GM12801 (cell line): ENCODE data around the gene GRB10.

ENCODE experiments used
- TF ChIP-seq, protein P1 (sequence below): IDR thresholded peaks from one replicate; pipeline ENCODE4 v1.5.1; 2011; ENCODE audit warnings: control low read depth; ENCODE audit not compliant: insufficient read length; ENCODE audit errors: extremely low read depth

The GRB10 gene

DNA sequence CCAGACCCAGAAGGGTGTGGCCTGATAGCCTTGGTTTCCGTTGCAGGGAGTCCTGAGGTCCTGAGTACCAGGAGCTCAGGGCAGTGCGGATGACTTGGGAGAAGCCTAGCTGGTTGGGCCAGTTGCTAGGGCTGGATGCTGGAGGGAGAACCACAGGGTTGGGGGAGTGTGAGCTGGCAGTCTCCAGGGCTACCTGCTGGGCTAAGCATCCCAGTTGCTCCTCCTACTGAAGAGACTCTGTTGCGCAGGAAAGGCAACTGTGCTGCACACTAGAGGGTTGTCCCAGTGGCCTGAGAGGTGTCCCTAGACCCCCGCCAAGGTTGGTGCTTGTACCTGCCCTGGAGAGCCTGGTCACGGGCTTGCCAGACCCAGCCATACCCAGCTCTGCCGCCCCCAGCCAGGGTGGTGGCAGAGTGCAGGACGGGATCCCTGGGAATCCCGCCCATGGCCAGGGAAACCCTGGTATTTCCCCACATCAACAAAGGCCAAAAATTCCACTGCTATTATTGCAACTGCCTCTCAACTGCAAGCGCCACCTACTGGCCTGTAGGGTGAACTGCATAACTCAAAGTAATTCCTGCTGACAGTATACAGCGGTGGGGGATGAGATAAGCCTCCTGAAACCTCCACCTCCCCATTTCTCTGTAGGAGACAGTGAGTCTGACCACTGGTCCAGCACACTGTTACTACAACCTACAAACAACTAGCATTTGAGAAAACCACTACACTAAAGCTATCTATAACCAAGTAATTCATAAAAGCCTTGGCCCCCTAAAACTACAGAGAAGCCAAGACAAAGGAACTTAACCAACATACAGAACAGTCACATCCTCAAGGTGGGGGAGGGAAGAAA, 149.9 kb downstream of the GRB10 start:
- TF ChIP-seq, protein P1, sequence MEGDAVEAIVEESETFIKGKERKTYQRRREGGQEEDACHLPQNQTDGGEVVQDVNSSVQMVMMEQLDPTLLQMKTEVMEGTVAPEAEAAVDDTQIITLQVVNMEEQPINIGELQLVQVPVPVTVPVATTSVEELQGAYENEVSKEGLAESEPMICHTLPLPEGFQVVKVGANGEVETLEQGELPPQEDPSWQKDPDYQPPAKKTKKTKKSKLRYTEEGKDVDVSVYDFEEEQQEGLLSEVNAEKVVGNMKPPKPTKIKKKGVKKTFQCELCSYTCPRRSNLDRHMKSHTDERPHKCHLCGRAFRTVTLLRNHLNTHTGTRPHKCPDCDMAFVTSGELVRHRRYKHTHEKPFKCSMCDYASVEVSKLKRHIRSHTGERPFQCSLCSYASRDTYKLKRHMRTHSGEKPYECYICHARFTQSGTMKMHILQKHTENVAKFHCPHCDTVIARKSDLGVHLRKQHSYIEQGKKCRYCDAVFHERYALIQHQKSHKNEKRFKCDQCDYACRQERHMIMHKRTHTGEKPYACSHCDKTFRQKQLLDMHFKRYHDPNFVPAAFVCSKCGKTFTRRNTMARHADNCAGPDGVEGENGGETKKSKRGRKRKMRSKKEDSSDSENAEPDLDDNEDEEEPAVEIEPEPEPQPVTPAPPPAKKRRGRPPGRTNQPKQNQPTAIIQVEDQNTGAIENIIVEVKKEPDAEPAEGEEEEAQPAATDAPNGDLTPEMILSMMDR = peak; percentile 91

DNA sequence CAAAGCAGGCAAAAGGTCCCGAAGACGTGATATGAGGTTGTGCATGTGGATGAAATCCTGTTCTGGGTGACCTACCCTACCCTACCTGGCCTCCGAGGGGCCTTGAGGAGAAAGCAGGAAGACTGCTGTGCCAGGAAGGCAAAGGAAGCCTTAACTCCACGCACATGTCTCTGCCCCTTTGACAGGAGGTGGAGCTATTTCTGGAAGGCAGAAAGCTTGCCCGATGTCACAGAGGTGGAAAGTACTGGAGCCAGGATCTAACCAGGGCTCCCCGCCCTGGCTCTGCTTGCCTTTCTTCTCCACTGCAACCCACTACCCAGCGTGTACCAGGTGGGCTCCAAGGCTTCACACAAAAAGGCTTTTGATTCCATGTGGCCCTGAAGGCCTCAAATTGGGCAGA, 151.1 kb downstream of the GRB10 start:
- TF ChIP-seq, protein P1 = no peak

DNA sequence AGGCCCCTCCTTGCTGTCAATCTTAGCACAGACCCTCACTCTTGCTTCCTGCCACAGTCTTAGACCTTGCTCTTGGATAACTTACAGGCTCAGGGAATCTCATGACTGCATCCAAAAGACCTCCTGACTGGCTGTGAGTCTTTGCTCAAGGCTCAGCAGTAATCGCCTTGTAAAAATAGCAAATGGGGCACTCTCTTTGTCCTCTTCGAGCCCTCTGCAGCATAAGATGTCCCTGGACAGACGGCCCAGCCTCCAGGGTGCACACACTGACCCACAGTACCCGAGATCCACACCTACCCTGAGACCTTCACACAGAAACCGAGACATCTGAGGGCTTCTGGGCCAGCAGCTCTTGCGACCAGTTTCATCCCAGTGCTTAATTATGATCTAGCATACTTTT, 151.6 kb downstream of the GRB10 start:
- TF ChIP-seq, protein P1 = no peak

DNA sequence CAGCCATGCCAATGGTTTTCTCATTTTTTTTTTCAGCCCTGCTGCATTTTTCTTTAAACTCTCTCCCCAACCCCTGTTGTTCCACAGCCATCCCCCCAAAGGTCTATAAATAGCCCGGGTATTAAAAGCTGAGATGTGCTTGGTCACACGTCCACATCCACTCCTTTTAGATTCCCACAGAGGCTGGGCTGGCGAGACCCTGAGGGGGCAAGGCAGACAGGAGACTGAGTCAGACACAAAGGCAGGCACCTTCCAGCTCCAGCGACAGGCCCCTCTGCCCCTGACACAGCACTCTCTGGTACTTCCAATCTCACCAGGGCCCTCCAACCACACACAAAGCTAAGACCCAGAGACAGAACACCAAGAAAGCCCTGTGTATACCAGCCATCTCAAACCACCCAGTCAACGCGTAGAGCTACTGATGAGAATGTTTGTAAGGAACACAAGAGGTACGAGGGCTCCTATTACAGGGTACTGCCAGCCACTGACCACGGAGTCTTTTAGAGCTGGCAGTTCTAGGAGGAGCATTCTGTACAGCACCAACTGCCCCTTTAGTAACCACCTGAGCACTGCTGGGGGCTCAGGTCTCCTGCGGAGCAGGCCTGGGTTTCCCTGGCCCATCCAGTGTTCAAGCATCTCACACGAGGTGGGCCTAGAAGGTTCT, 153.3 kb downstream of the GRB10 start:
- TF ChIP-seq, protein P1 = no peak

DNA sequence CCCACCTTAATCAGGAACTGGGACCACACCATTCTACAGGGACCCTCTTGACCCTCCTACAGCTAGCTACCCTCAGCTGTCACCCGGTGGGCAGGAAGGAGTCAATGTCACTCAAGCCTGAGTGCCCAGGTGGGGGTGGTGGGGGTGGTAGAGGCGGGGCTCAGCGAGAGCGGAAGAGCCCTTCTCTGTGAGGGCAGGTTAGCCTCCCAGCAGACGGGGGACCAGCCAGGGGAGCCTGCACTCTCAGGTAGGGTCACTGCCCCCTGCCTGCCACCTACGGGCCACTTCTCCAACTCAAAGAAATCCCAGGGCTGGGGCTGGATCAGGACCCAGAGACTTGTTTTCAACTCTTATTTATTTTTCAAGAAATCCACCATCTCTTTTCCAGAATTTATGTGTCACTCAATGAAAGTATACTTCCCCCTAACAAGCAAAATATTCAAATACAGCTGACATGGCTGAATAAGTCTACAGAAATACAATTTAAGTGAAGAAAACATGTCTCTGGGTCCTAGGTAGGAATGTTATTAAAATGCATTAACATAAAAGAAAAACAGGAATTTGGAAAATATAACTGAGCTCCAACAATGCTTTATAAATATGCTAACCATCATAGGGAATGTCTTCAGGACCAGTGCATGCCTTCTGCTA, 154.1 kb downstream of the GRB10 start:
- TF ChIP-seq, protein P1 = no peak

DNA sequence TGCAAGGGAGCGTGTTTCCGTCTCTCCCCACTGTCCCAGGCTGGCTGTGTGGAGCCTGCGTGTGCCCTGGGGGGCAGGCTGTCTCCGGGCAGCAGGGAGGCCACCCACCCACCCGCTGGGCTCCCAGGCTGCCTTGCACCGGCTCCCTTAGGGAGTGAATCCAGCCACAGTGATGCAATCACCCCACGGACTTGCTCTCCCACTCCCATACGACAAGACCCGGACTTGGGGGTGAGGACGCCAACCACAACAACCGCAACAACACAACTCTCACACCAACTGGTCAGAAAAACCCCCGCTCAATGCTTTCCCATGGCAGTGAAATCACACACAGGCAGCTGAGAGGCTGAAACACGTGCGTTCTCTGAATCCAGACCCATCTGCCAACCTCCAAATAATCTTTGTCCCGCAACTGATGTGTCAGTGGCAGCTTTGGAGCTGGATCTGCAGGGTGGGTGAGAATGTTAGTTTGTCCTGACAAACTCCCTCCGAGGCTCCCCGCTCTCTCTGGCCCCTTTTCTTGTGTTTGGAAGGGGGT, 154.8 kb downstream of the GRB10 start:
- TF ChIP-seq, protein P1 = no peak

DNA sequence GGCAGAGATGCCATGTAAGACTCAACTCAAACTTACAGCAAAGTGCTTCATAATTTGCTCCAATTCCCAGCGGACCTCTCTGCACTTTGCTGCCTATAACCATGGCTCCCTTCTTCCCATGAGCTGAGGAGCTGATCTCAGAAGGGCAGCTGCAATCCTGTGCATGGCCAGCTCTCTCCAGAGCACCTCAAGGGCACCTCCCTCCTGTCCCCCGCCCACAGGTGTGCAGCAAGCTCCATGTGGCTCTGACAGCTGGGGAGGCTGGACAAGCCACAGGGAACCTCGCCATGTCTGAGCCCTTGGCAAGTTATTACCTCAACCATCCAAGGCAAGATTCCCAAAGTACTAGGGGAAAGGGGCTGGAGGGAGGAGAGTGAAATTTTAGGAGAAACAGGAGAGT, 156.4 kb downstream of the GRB10 start:
- TF ChIP-seq, protein P1 = no peak
